22Rv1 (cell line): ENCODE data around the gene MGAT3.

Experiments used
- H3K27ac ChIP-seq: fragments of 450-650 bp; 2 replicates; pipeline ENCODE4 v1.5.1; 2017
- CTCF ChIP-seq: fragments of 450-650 bp; IDR thresholded peaks from 2 replicates; pipeline ENCODE4 v1.5.1; 2017; ENCODE audit warnings: mild to moderate bottlenecking
- ZFX ChIP-seq: fragments of 450-650 bp; IDR thresholded peaks from 2 replicates; pipeline ENCODE4 v1.6.1; 2017; ENCODE audit warnings: antibody characterized with exemption, borderline replicate concordance

MGAT3 gene

GRCh38 chr22:39414886-39415285, 41.9 kb upstream of the MGAT3 start:
- H3K27ac ChIP-seq: no peak overlapping the region
- TF ChIP-seq CTCF: no peak
- no peak for TF ChIP-seq ZFX

GRCh38 chr22:39415506-39415905, 41.3 kb upstream of the MGAT3 start:
- TF ChIP-seq ZFX: no peak
- TF ChIP-seq CTCF: no peak
- no peak overlapping the region for H3K27ac ChIP-seq

GRCh38 chr22:39416319-39416718, 40.5 kb upstream of the MGAT3 start:
- TF ChIP-seq ZFX (no peak), CTCF (no peak)
- no peak overlapping the region for H3K27ac ChIP-seq

GRCh38 chr22:39417641-39418040, 39.2 kb upstream of the MGAT3 start:
- no peak overlapping the region for H3K27ac ChIP-seq

GRCh38 chr22:39418696-39419095, 38.1 kb upstream of the MGAT3 start:
- no peak for TF ChIP-seq CTCF
- TF ChIP-seq ZFX: no peak
- H3K27ac ChIP-seq: no peak overlapping the region

More at GRCh38 chr22:39417641-39418040, 39.2 kb upstream of the MGAT3 start:
- TF ChIP-seq CTCF (no peak), ZFX (no peak)

GRCh38 chr22:39419096-39419495, 37.7 kb upstream of the MGAT3 start:
- H3K27ac ChIP-seq: no peak overlapping the region
- TF ChIP-seq CTCF: no peak
- TF ChIP-seq ZFX: no peak

- TF ChIP-seq CTCF (no peak), ZFX (no peak)
- H3K27ac ChIP-seq: no peak overlapping the region
Observed at GRCh38 chr22:39419911-39420310, 36.9 kb upstream of the MGAT3 start.
